DND-41 (cell line): Measurements from ENCODE around the gene AK8.

Experiments
- ATAC-seq: fragments of 200-7000 bp; cut with Tn5 transposase; 3 replicates; pipeline ENCODE4 v1.9.1; 2021; ENCODE audit warnings: low read depth; ENCODE audit not compliant: insufficient read depth
- DNase-seq: peaks from one replicate; pipeline ENCODE4 v3.0.0-alpha.2; 2020
- H2AFZ ChIP-seq: 2 replicates; pipeline ENCODE4 v1.6.0; 2012; ENCODE audit warnings: low read depth, low read length
- H3K27ac ChIP-seq: 2 replicates; pipeline ENCODE4 v1.5.1; 2012; ENCODE audit warnings: low read length, inconsistent platforms
- H3K27me3 ChIP-seq: fragments of 200-600 bp; sonication (generic); 2 replicates; pipeline ENCODE4 v1.6.0; 2012; ENCODE audit warnings: low read length, mild to moderate bottlenecking, inconsistent platforms; ENCODE audit not compliant: insufficient read depth, poor library complexity
- H3K36me3 ChIP-seq: 2 replicates; pipeline ENCODE4 v1.5.1; 2012; ENCODE audit warnings: low read length, inconsistent platforms; ENCODE audit not compliant: insufficient read depth
- H3K4me1 ChIP-seq: 2 replicates; pipeline ENCODE4 v1.5.1; 2012; ENCODE audit warnings: mild to moderate bottlenecking, low read length; ENCODE audit not compliant: insufficient read depth
- H3K4me2 ChIP-seq: 2 replicates; pipeline ENCODE4 v1.6.0; 2012; ENCODE audit warnings: mild to moderate bottlenecking, moderate library complexity, low read length, inconsistent platforms; ENCODE audit not compliant: insufficient read depth
- H3K4me3 ChIP-seq, 2 experiments: fragments of 200-600 bp in 1 of 2; shearing (Covaris generic) in 1 of 2; 2 replicates each; pipeline ENCODE4 v1.5.1; 2012 to 2016; ENCODE audit warnings: inconsistent platforms in 2 of 2, low read length in 2 of 2, mild to moderate bottlenecking in 2 of 2, low read depth in 1 of 2, moderate library complexity in 1 of 2
- H3K79me2 ChIP-seq: 2 replicates; pipeline ENCODE4 v1.6.0; 2012; ENCODE audit warnings: low read length, inconsistent platforms; ENCODE audit not compliant: insufficient read depth
- H3K9ac ChIP-seq: 2 replicates; pipeline ENCODE4 v1.6.0; 2012; ENCODE audit warnings: low read depth, mild to moderate bottlenecking, inconsistent platforms, low read length, moderate library complexity
- H3K9me3 ChIP-seq: 2 replicates; pipeline ENCODE4 v1.5.1; 2012; ENCODE audit warnings: low read length, moderate library complexity, mild to moderate bottlenecking, inconsistent platforms; ENCODE audit not compliant: insufficient read depth, severe bottlenecking
- H4K20me1 ChIP-seq: 2 replicates; pipeline ENCODE4 v1.6.0; 2012; ENCODE audit warnings: low read length; ENCODE audit not compliant: insufficient read depth
- EZH2 ChIP-seq: IDR thresholded peaks from 3 replicates; pipeline ENCODE4 v1.6.1; 2012; ENCODE audit warnings: borderline replicate concordance, low read depth, mild to moderate bottlenecking, moderate library complexity, low read length, inconsistent platforms; ENCODE audit not compliant: severe bottlenecking
- TF ChIP-seq, protein P1 (sequence below): IDR thresholded peaks from 2 replicates; pipeline ENCODE4 v1.5.1; 2012; ENCODE audit warnings: borderline replicate concordance, low read length, moderate library complexity, mild to moderate bottlenecking; ENCODE audit not compliant: poor library complexity, severe bottlenecking; ENCODE audit errors: extremely low read depth

The AK8 gene

DNA sequence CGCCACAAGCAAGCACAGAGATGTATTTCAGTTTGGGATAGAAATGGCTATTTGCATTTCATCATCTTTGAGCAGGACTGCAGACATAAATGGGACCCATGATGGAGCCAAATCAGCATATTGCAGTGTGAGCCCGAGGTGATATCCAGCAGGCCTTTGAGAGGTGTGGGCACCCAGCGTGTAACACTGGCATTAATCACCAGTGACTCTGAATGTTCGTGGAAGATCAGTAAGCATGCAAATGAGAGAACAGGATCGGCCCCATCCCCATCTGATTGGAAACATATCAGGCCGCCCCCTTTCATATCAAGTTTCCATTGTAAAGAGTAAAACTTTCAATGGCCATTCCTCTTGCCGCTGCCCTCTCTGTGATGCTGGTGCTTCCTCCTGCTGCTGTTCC lies 123.8 kb downstream of the AK8 start:
- H3K4me3 ChIP-seq = no peak overlapping the region
- no peak overlapping the region for H3K4me2 ChIP-seq
- no peak for TF ChIP-seq EZH2
- TF ChIP-seq, protein P1, sequence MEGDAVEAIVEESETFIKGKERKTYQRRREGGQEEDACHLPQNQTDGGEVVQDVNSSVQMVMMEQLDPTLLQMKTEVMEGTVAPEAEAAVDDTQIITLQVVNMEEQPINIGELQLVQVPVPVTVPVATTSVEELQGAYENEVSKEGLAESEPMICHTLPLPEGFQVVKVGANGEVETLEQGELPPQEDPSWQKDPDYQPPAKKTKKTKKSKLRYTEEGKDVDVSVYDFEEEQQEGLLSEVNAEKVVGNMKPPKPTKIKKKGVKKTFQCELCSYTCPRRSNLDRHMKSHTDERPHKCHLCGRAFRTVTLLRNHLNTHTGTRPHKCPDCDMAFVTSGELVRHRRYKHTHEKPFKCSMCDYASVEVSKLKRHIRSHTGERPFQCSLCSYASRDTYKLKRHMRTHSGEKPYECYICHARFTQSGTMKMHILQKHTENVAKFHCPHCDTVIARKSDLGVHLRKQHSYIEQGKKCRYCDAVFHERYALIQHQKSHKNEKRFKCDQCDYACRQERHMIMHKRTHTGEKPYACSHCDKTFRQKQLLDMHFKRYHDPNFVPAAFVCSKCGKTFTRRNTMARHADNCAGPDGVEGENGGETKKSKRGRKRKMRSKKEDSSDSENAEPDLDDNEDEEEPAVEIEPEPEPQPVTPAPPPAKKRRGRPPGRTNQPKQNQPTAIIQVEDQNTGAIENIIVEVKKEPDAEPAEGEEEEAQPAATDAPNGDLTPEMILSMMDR = no peak
- no peaks in the 10 kb centered on the region for H3K79me2 ChIP-seq
- H3K9me3 ChIP-seq = no peaks in the 10 kb centered on the region
- H3K4me1 ChIP-seq = no peaks in the 10 kb centered on the region
- H3K27me3 ChIP-seq = no peaks in the 10 kb centered on the region
- H3K9ac ChIP-seq = no peak overlapping the region
- H3K27ac ChIP-seq = no peak overlapping the region
- H4K20me1 ChIP-seq = no peaks in the 10 kb centered on the region
- DNase-seq (no peak), ATAC-seq (no peak)
- no peak overlapping the region for H2AFZ ChIP-seq
- H3K36me3 ChIP-seq = no peaks in the 10 kb centered on the region

DNA sequence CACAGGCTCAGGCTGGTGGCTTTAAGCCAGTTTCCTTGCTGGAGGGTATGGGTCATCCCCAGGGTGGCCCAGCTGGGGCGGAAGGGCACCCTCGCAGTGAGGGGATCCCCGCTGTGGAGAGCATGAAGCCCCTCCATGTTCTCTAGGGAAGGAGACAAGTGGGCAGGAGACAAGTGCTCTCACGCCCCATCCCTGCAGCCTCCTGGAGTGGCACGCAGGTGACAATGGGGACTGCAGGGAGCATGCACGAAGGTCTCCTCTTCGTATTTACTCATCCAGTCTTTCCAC lies 124.5 kb downstream of the AK8 start:
- H3K27me3 ChIP-seq = no peaks in the 10 kb centered on the region
- H4K20me1 ChIP-seq = no peaks in the 10 kb centered on the region
- H3K36me3 ChIP-seq = no peaks in the 10 kb centered on the region
- H3K4me3 ChIP-seq = no peak overlapping the region
- H3K79me2 ChIP-seq = no peaks in the 10 kb centered on the region
- H3K4me1 ChIP-seq = no peaks in the 10 kb centered on the region
- DNase-seq (no peak), ATAC-seq (no peak)
- no peak overlapping the region for H3K9ac ChIP-seq
- no peaks in the 10 kb centered on the region for H3K9me3 ChIP-seq
- H3K4me2 ChIP-seq = no peak overlapping the region
- no peak overlapping the region for H2AFZ ChIP-seq
- no peak overlapping the region for H3K27ac ChIP-seq
- TF ChIP-seq, protein P1 = no peak
- TF ChIP-seq EZH2 = no peak

DNA sequence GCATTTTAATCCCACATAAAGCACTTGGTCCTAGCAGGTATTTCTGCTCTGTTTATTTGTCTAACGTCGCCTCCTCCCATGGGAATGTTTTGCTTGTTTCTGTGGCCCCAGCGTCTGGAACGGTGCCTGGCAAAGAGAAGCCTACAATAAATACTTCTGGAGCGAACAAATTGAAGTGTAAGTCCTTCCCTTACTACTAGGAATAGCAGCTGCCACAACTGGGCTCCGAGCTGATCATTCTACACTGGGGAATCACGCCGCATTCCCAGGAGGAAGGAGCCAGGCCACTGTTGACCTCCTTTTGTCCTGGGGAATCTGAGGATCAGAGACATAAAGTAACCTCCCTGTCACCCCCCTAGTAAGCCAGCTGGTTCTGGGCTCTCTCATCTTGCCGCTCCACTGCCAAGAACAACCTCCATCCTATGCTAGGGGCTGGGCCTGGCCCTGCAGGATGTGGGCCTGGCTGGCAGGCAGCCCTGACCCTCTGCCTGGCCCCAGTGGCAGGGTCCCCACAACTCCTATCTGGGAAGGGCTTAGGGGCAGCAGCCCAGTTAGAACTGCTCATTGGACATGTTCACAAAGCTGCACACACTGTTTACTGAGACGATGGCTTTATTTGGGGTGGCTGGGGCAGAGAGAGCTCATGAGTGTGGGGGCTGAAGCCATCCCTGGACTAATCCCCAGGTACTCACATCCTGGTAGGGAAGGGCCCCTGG lies 125.0 kb downstream of the AK8 start:
- no peak overlapping the region for H3K27ac ChIP-seq
- no peaks in the 10 kb centered on the region for H3K79me2 ChIP-seq
- no peaks in the 10 kb centered on the region for H3K4me1 ChIP-seq
- no peak for TF ChIP-seq EZH2
- TF ChIP-seq, protein P1 = no peak
- no peaks in the 10 kb centered on the region for H3K9me3 ChIP-seq
- H3K9ac ChIP-seq = no peak overlapping the region
- DNase-seq (no peak), ATAC-seq (no peak)
- no peaks in the 10 kb centered on the region for H3K36me3 ChIP-seq
- no peak overlapping the region for H2AFZ ChIP-seq
- H3K27me3 ChIP-seq = no peaks in the 10 kb centered on the region
- H4K20me1 ChIP-seq = no peaks in the 10 kb centered on the region
- H3K4me3 ChIP-seq = no peak overlapping the region
- no peak overlapping the region for H3K4me2 ChIP-seq
